ENCODE measurements around the gene FAM193A. TPM values are rescaled to one million over a fixed set of nuclear protein-coding genes. Genes with fewer than 3 reads are reported as not detected.
"Not testable (repeated sequence)": the region's sequence is repeated elsewhere in the genome, so short reads cannot be mapped to it uniquely, and the experiment has no call there.

The FAM193A gene
- total RNA-seq, 1 experiment from 2014 or later, result 31.3 TPM

GRCh38 chr4:2615821-2616220 lies 79.4 kb downstream of the FAM193A start:
- H3K4me1 Mint-ChIP-seq (ENCODE audit: insufficient read depth, unreplicated experiment), result peaks cover 11% of the 10 kb centered on the region
- no peak overlapping the region for H3K4me3 Mint-ChIP-seq (ENCODE audit: unreplicated experiment)
- H3K27me3 Mint-ChIP-seq (ENCODE audit: insufficient read depth, unreplicated experiment), result no peaks in the 10 kb centered on the region
- TF ChIP-seq CTCF (IDR thresholded peaks at IDR 0.05; ENCODE audit: unreplicated experiment), result no peak
- intact Hi-C loops (cut with micrococcal nuclease), result no loop called here
- no peak for DNase-seq (ENCODE audit: unreplicated experiment)
- H3K27ac Mint-ChIP-seq (ENCODE audit: low read depth, unreplicated experiment), result no peak overlapping the region
- peaks cover 8% of the 10 kb centered on the region for H3K36me3 Mint-ChIP-seq (ENCODE audit: insufficient read depth, unreplicated experiment)
- ChIA-PET POLR2A (interaction anchor here (0.6 to 1.1 kb wide), 6 partner anchors 10 to 223 kb away, joined by 3 to 4 read pairs (median 3); partner anchors contain the start of gene FAM193A), CTCF (interaction anchor here (0.6 kb wide), 1 partner anchor 395 kb away, joined by 3 read pairs; no protein-coding TSS in a partner anchor)
- no peaks in the 10 kb centered on the region for H3K9me3 Mint-ChIP-seq (ENCODE audit: unreplicated experiment)
- no TSS peak for BruUV-seq (replicated peaks)

- no peak overlapping the region for H3K4me3 Mint-ChIP-seq (ENCODE audit: unreplicated experiment)
- POLR2A ChIA-PET, result no interaction called here
- H3K27ac Mint-ChIP-seq (ENCODE audit: low read depth, unreplicated experiment), result no peak overlapping the region
- no peak for DNase-seq (ENCODE audit: unreplicated experiment)
- intact Hi-C loops (cut with micrococcal nuclease), result no loop called here
- H3K36me3 Mint-ChIP-seq (ENCODE audit: insufficient read depth, unreplicated experiment), result peaks cover 14% of the 10 kb centered on the region
- no peaks in the 10 kb centered on the region for H3K27me3 Mint-ChIP-seq (ENCODE audit: insufficient read depth, unreplicated experiment)
- CTCF ChIA-PET, result no interaction called here
- no peak for TF ChIP-seq CTCF (IDR thresholded peaks at IDR 0.05; ENCODE audit: unreplicated experiment)
- H3K9me3 Mint-ChIP-seq (ENCODE audit: unreplicated experiment), result no peaks in the 10 kb centered on the region
- H3K4me1 Mint-ChIP-seq (ENCODE audit: insufficient read depth, unreplicated experiment), result peaks cover 17% of the 10 kb centered on the region
- BruUV-seq (replicated peaks), result no TSS peak
These were observed 81.5 kb downstream of the FAM193A start for GRCh38 chr4:2617955-2618354.

GRCh38 chr4:2618729-2619128 lies 82.3 kb downstream of the FAM193A start:
- H3K9me3 Mint-ChIP-seq (ENCODE audit: unreplicated experiment); POLR2A ChIA-PET; DNase-seq (ENCODE audit: unreplicated experiment); intact Hi-C loops (cut with micrococcal nuclease); H3K27ac Mint-ChIP-seq (ENCODE audit: low read depth, unreplicated experiment); CTCF ChIA-PET; H3K27me3 Mint-ChIP-seq (ENCODE audit: insufficient read depth, unreplicated experiment); H3K4me3 Mint-ChIP-seq (ENCODE audit: unreplicated experiment); BruUV-seq (replicated peaks): not testable (repeated sequence)
- Mint-ChIP-seq H3K36me3 (ENCODE audit: insufficient read depth, unreplicated experiment) (peaks cover 13% of the 10 kb centered on the region), H3K4me1 (ENCODE audit: insufficient read depth, unreplicated experiment) (peaks cover 17% of the 10 kb centered on the region)

GRCh38 chr4:2619459-2619858 lies 83.0 kb downstream of the FAM193A start:
- Mint-ChIP-seq H3K36me3 (ENCODE audit: insufficient read depth, unreplicated experiment) (peaks cover 13% of the 10 kb centered on the region), H3K27ac (ENCODE audit: low read depth, unreplicated experiment) (no peak overlapping the region), H3K4me1 (ENCODE audit: insufficient read depth, unreplicated experiment) (peaks cover 11% of the 10 kb centered on the region), H3K4me3 (ENCODE audit: unreplicated experiment) (no peak overlapping the region), H3K27me3 (ENCODE audit: insufficient read depth, unreplicated experiment) (no peaks in the 10 kb centered on the region), H3K9me3 (ENCODE audit: unreplicated experiment) (no peaks in the 10 kb centered on the region)
- ChIA-PET POLR2A (no interaction called here), CTCF (no interaction called here)
- intact Hi-C loops (cut with micrococcal nuclease), result no loop called here
- no peak for DNase-seq (ENCODE audit: unreplicated experiment)
- BruUV-seq (replicated peaks), result no TSS peak
- no peak for TF ChIP-seq CTCF (IDR thresholded peaks at IDR 0.05; ENCODE audit: unreplicated experiment)

GRCh38 chr4:2621419-2621818 lies 85.0 kb downstream of the FAM193A start:
- peaks cover 27% of the 10 kb centered on the region for H3K36me3 Mint-ChIP-seq (ENCODE audit: insufficient read depth, unreplicated experiment)
- no peak for DNase-seq (ENCODE audit: unreplicated experiment)
- H3K9me3 Mint-ChIP-seq (ENCODE audit: unreplicated experiment), result no peaks in the 10 kb centered on the region
- ChIA-PET POLR2A (no interaction called here), CTCF (interaction anchor here (0.6 kb wide), 1 partner anchor 68 kb away, joined by 3 read pairs; no protein-coding TSS in a partner anchor)
- H3K4me3 Mint-ChIP-seq (ENCODE audit: unreplicated experiment), result no peak overlapping the region
- intact Hi-C loops (cut with micrococcal nuclease), result no loop called here
- H3K27me3 Mint-ChIP-seq (ENCODE audit: insufficient read depth, unreplicated experiment), result no peaks in the 10 kb centered on the region
- H3K27ac Mint-ChIP-seq (ENCODE audit: low read depth, unreplicated experiment), result no peak overlapping the region
- no peak for TF ChIP-seq CTCF (IDR thresholded peaks at IDR 0.05; ENCODE audit: unreplicated experiment)
- BruUV-seq (replicated peaks), result no TSS peak
- H3K4me1 Mint-ChIP-seq (ENCODE audit: insufficient read depth, unreplicated experiment), result peaks cover 12% of the 10 kb centered on the region
